CD4-positive, alpha-beta T cell (primary cell): Measurements from ENCODE around the gene NPW. TPM values are rescaled to one million over a fixed set of nuclear protein-coding genes. Genes with fewer than 3 reads are reported as not detected.

Source experiments
- ATAC-seq: fragments of 200-7000 bp; cut with Tn5 transposase; one replicate; pipeline ENCODE4 v1.10.0; 2022; ENCODE audit warnings: mild to moderate bottlenecking; ENCODE audit not compliant: poor library complexity
- CTCF ChIA-PET: fragments of 350-600 bp; sonication (Branson Sonifier 250); formaldehyde crosslinking; loops from one replicate; lab custom pipeline; 2021; ENCODE audit warnings: antibody characterized with exemption, inconsistent platforms; lab: Charles Lee
- POLR2A ChIA-PET: fragments of 350-600 bp; sonication (Branson Sonifier 250); formaldehyde crosslinking; loops from one replicate; lab custom pipeline; 2021; ENCODE audit warnings: antibody characterized with exemption, inconsistent platforms; lab: Charles Lee
- DNase-seq, 14 experiments: peaks; one replicate each; pipeline ENCODE4 v3.0.0-alpha.2; 2013 to 2020; ENCODE audit warnings: mixed read lengths in 2 of 14
- H3K27ac ChIP-seq, 2 donors: one replicate each; pipeline versions ENCODE4 v1.5.1 to v1.7.0; 2013; ENCODE audit warnings: low read length in 2 of 2, low read depth in 1 of 2, mild to moderate bottlenecking in 1 of 2
- H3K27me3 ChIP-seq, 2 experiments: 1 replicate in 1 of 2; 2 replicates in 1 of 2; pipeline versions ENCODE4 v1.6.1 to v1.7.0; 2013; ENCODE audit warnings: low read length in 2 of 2, control low read depth in 1 of 2, mild to moderate bottlenecking in 1 of 2, moderate library complexity in 1 of 2; ENCODE audit not compliant: insufficient read depth in 2 of 2, control insufficient read depth in 1 of 2
- H3K36me3 ChIP-seq: one replicate; pipeline ENCODE4 v1.6.1; 2013; ENCODE audit warnings: low read length, control low read depth; ENCODE audit not compliant: insufficient read depth
- H3K4me1 ChIP-seq: one replicate; pipeline ENCODE4 v1.6.1; 2013; ENCODE audit warnings: low read length, control low read depth; ENCODE audit not compliant: insufficient read depth
- H3K4me3 ChIP-seq: one replicate; pipeline ENCODE4 v1.5.1; 2013; ENCODE audit warnings: mild to moderate bottlenecking, low read length, moderate library complexity
- H3K9me3 ChIP-seq, 2 experiments: 1 replicate in 1 of 2; 2 replicates in 1 of 2; pipeline versions ENCODE4 v1.6.1 to v1.7.0; 2013; ENCODE audit warnings: low read length in 2 of 2, mild to moderate bottlenecking in 2 of 2, control low read depth in 1 of 2, moderate library complexity in 1 of 2; ENCODE audit not compliant: control insufficient read depth in 1 of 2, insufficient read depth in 1 of 2
- H3K27ac Mint-ChIP-seq: one replicate; pipeline ENCODE4 v1.8.0; 2020; ENCODE audit warnings: mixed read lengths
- H3K27me3 Mint-ChIP-seq: one replicate; pipeline ENCODE4 v1.8.0; 2021; ENCODE audit warnings: mixed read lengths
- H3K36me3 Mint-ChIP-seq: one replicate; pipeline ENCODE4 v1.8.0; 2021; ENCODE audit warnings: low read depth, mixed read lengths
- H3K4me1 Mint-ChIP-seq: one replicate; pipeline ENCODE4 v1.8.0; 2021; ENCODE audit warnings: low read depth, mixed read lengths
- H3K4me3 Mint-ChIP-seq: one replicate; pipeline ENCODE4 v1.8.0; 2020; ENCODE audit warnings: mild to moderate bottlenecking, mixed read lengths
- H3K9me3 Mint-ChIP-seq: one replicate; pipeline ENCODE4 v1.8.0; 2020; ENCODE audit warnings: mixed read lengths
- CTCF ChIP-seq: fragments of 200-600 bp; IDR thresholded peaks from one replicate; pipeline ENCODE4 v1.8.0; 2022; ENCODE audit warnings: antibody characterized with exemption, mild to moderate bottlenecking
- intact Hi-C, 2 experiments: fragments of 100-400 bp; cut with DNase I in 1 of 2; cut with micrococcal nuclease in 1 of 2; formaldehyde crosslinking; loops; one replicate each; pipeline versions ENCODE4 v1.15.1 to v1.9.0; 2023 to 2025; cut with DNase I, micrococcal nuclease
- total RNA-seq, 174 experiments: library from RNA in 2 of 174; stranded (reverse) in 2 of 174; gene quantifications; one replicate each; pipeline ENCODE4 v1.2.3 and lab custom pipeline; 2021 to 2026

NPW gene
- total RNA-seq, 2 experiments from 2014 or later: 0.80 TPM; not detected in 1

GRCh38 chr16:2043667-2044451 lies 24.3 kb downstream of the NPW start:
- CTCF ChIA-PET: no interaction called here
- peaks cover 20% of the 10 kb centered on the region for H3K4me1 Mint-ChIP-seq
- DNase-seq: no peak
- H3K9me3 ChIP-seq: no peaks in the 10 kb centered on the region
- H3K36me3 ChIP-seq: peaks cover 4% of the 10 kb centered on the region
- H3K36me3 Mint-ChIP-seq: peaks cover 4% of the 10 kb centered on the region
- H3K4me3 Mint-ChIP-seq: no peak overlapping the region
- H3K27me3 ChIP-seq: no peaks in the 10 kb centered on the region
- H3K9me3 Mint-ChIP-seq: no peaks in the 10 kb centered on the region
- POLR2A ChIA-PET: no interaction called here
- no peak for TF ChIP-seq CTCF
- ATAC-seq: no peak
- no peak overlapping the region for H3K27ac Mint-ChIP-seq
- H3K4me1 ChIP-seq: peaks cover 27% of the 10 kb centered on the region
- H3K27me3 Mint-ChIP-seq: no peaks in the 10 kb centered on the region
- no peak overlapping the region for H3K27ac ChIP-seq
- no peak overlapping the region for H3K4me3 ChIP-seq
- intact Hi-C loops: loop anchor here in 1 of 2 experiments (10.0 kb wide), 1 partner anchor 569 kb away; the partner anchor contains the start of gene CLCN7

GRCh38 chr16:2044541-2044940 lies 25.0 kb downstream of the NPW start:
- Mint-ChIP-seq H3K9me3 (no peaks in the 10 kb centered on the region), H3K4me1 (peaks cover 23% of the 10 kb centered on the region), H3K27me3 (no peaks in the 10 kb centered on the region), H3K4me3 (no peak overlapping the region), H3K27ac (no peak overlapping the region), H3K36me3 (peaks cover 4% of the 10 kb centered on the region)
- Histone ChIP-seq H3K27me3 (no peaks in the 10 kb centered on the region), H3K4me3 (no peak overlapping the region), H3K27ac (no peak overlapping the region), H3K9me3 (no peaks in the 10 kb centered on the region), H3K4me1 (peaks cover 33% of the 10 kb centered on the region), H3K36me3 (peaks cover 4% of the 10 kb centered on the region)
- intact Hi-C loops: loop anchor here in 1 of 2 experiments (10.0 kb wide), 1 partner anchor 570 kb away; the partner anchor contains the start of gene CLCN7
- DNase-seq: no peak
- CTCF ChIA-PET: interaction anchor here (0.7 kb wide), 1 partner anchor 103 kb away, joined by 3 read pairs; no protein-coding TSS in a partner anchor
- ATAC-seq: no peak
- POLR2A ChIA-PET: no interaction called here
- no peak for TF ChIP-seq CTCF

GRCh38 chr16:2045965-2046892 lies 26.6 kb downstream of the NPW start:
- peaks cover 9% of the 10 kb centered on the region for H3K36me3 Mint-ChIP-seq
- DNase-seq: no peak
- Histone ChIP-seq H3K36me3 (peaks cover 9% of the 10 kb centered on the region), H3K4me1 (peaks cover 33% of the 10 kb centered on the region), H3K4me3 (no peak overlapping the region), H3K27ac (no peak overlapping the region), H3K9me3 (no peaks in the 10 kb centered on the region), H3K27me3 (no peaks in the 10 kb centered on the region)
- POLR2A ChIA-PET: interaction anchor here (0.8 to 3.0 kb wide), 5 partner anchors 81 to 475 kb away, joined by 3 to 32 read pairs (median 4); partner anchors contain the start of genes RPS2 and TRAF7
- H3K9me3 Mint-ChIP-seq: no peaks in the 10 kb centered on the region
- H3K27ac Mint-ChIP-seq: no peak overlapping the region
- no peak for TF ChIP-seq CTCF
- H3K4me3 Mint-ChIP-seq: peak overlapping the region; percentile 92
- intact Hi-C loops: loop anchor here in 1 of 2 experiments (5.0 to 10.0 kb wide), 7 partner anchors 39 to 636 kb away; partner anchors contain the start of genes CLCN7, KCTD5, MLST8 and NDUFB10
- no peaks in the 10 kb centered on the region for H3K27me3 Mint-ChIP-seq
- H3K4me1 Mint-ChIP-seq: peaks cover 23% of the 10 kb centered on the region
- CTCF ChIA-PET: interaction anchor here (0.9 kb wide), 1 partner anchor 94 kb away, joined by 4 read pairs; no protein-coding TSS in a partner anchor
- no peak for ATAC-seq
